ENCODE results near the gene CPT1A.

The CPT1A gene

DNA sequence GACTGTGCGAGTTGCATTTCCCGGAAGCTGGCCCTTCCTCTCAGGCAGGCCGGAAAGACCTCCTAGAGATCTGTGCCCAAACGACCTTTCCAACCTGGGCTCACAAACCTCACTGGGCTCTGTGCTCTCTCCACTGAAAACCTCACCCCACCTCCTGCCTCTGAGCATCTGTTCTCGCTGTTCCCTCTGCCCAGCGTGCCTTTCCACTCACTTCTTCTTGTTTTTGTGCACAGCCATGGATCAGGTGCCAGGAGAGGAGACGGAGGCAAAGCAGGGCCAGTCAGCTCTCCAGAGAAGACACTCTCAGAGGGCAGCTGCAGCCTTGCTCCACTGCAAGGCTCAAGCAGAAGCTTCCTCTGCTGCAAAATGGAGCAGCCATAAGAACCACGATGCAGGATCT lies 10.9 kb upstream of the CPT1A start:
- DNase-seq: no peak

DNA sequence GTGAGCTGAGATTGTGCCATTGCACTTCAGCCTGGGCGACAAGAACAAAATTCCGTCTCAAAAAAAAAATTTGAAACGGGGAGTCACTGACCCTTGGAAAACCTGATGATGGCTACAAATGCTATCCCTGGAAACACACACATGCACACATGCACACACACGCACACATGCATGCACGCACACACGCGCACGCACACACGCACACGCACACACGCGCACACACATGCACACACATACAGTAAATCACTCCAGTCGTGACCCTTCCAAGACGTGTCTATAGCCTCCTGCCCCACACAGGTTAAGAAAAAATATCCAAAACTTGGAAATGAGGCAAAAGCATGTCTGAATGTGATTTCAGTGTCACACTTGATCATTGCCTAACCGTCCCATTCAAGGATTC lies 6.7 kb upstream of the CPT1A start:
- DNase-seq: no peak

- no peak for DNase-seq
Observed at GRCh38 chr11:68847395-68847794, 5.7 kb upstream of the CPT1A start.

DNA sequence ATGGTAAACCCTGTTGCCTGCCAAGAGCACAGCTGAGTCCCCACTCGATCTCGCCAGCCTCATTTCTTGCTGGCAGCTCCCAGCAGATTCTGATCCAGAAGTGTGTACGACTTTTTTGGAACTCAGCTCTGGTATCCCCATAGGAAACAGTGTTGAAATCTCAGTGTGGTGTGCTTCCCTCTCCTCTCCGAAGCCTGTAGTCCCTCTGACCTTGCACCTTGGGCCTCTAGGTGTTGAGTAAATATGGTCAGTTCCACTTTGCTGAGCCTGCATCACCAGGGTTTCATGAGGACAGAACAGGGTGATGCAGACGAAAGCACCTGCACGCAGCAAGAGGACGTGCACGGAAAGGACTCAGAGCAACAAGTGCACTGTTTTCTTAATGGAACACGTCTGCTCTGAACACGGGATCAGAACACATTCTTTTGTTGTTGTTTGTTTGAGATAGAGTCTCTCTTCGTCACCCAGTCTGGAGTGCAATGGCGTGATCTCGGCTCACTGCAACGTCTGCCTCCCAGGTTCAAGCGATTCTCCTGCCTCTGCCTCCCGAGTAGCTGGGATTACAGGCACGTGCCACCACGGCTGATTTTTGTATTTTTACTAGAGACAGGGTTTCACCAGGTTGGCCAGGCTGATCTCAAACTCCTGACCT lies 3.8 kb upstream of the CPT1A start:
- DNase-seq: no peak

GRCh38 chr11:68844801-68845200 lies 3.1 kb upstream of the CPT1A start:
- DNase-seq: no peak

DNA sequence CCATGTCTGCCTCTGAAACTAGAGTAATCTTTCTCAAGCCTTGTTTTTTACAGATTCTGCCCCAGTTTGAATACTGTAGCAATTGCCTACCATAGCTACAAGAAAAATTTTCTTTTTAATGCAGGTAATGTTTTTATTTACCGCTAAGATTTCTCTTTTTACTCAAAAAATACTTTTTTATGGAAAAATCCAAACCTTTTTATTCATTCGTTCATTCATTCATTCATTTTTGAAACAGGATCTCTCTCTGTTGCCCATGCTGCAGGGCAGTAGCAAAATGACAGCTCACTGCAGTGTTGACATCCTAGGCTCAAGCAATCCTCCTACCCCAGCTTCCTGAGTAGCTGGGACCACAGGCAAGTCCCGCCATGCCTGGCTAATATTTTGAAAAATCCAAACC lies 2.7 kb upstream of the CPT1A start:
- DNase-seq: no peak

DNA sequence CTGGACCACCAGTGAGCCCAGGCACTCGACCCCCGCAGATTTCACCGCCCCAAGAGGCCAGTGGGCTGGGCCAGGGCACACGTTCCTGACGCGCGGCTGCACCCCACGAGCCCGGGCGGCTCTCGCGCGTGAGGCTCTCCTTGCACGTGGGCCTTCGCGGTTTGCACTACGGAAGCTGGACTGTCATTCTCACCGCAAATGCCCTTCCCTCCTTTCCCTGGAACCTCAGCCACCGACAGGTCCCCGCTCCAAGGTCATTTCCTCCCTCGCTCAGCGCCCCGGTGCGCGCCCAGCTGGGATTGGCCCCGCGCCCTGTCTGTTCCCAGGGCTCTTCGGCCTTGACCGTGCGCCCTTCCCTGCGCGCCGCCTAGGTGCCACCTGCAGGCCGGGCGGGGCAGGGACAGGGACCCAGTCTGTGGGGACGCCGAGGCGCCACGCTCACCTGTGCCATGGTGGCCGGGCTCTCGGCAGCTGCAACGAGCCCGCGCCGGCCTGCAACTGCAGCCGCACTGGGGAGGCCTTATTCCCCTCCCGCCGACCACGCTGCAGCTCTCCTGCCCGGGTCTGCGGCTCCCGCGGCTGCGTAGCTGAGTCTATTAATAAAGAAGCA lies 2.1 kb upstream of the CPT1A start:
- peak; percentile 69 to 80 for DNase-seq

- peak in 1 of 2 donors; percentile 61 for DNase-seq
Observed at GRCh38 chr11:68843052-68843561, 1.4 kb upstream of the CPT1A start.

GRCh38 chr11:68842427-68843051 lies 823 bp upstream of the CPT1A start:
- DNase-seq: no peak

- DNase-seq: peak in 1 of 2 donors; percentile 30
Observed at GRCh38 chr11:68840661-68841653, 759 bp downstream of the CPT1A start.

DNA sequence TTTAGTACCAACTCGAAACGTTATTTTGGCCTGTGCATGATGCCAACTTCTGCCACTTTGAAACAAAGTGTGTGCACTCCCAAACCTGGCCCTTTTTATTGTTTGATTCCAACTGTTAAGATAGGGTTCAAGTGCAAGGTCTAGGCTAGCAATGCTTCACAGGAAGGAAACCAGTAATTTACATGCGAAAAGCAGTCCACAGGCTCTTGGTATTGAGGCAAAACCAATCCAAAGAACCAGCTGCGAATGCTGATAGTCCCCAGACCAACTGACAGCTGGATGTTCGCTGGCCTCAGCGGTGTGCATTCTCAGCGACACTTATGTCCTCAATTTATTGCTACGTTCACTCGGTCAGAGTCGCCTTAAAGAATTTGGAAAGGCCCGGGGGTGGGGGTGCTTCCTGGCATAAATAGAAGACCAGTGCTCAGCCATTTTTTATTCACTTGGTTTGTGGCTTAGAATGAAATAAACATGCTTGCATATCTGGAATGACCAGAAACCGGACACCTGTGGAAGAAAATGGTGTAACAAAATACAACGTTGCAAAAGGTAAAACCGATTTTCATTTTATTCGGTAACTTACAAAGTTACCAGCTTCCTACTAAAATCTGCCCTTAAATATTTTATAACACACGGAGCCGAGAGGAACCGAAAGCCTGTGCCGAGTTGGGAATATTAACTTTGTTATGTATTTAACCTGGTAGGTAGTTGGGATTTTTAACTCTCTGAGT lies 1.6 kb downstream of the CPT1A start:
- DNase-seq: peak in 1 of 2 donors; percentile 31

- DNase-seq: peak; percentile 88 to 93
Observed at GRCh38 chr11:68839054-68839865, 2.5 kb downstream of the CPT1A start.

DNA sequence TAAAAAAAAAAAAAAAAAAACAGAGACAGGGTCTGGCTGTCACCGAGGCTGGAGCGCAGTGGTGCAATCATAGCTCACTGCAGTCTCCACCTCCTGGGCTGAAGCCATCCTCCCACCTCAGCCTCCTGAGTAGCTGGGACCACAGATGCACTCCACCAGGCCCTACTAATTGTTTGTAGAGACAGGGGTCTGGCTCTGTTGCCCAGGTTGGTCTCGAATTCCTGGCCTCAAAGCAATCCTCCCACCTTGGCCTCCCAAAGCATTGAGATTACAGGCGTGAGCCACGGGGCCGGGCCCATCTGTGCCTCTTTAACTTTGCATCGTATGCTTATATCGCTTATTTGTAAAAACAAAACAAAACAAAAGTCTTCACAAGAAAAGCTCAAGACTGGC lies 3.1 kb downstream of the CPT1A start:
- DNase-seq: peak in 1 of 2 donors; percentile 37

DNA sequence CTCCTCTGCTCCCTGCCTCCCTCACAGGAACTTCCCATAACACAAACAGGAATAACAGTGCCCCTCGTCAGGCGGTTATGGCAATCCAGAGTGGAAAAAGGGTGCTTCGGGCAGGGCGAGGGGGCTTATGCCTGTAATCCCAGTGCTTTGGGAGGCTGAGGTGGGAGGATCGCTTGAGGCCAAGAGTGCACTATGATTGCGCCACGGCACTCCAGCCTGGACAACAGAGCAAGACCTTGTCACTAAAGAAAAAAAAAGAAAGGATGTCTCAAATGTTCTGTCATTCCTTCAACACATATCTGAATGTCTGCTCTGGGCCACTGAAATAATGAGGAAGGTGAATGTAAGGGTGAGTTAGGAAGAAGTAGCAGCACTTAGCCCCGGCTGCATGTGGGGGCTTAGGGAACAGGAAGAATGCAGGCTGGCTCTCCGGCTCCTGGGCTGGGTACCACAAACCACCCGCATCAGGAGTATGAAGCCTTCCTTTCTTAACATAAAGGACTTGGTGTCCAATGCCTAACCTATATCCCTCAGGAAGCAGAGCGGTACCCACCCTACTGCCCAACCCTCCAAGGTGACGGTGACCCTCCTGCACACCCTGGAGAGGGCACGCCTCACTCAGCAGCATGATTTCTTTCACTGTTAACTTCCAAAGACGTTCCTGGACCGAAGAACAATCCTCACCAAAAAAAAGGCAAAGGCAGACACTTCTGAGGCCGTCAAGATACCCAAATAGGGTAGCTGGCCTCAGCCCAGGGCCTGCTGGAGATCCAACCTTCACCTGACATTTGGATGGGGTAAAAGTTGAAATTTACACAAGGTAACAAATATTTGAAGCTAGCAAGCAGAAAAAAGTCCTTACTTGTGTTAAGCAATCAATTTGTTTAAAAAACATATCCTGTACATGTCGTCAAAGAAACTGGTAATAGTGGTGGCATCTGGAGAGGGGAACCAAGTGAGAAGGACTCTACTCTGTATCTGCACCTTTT lies 3.8 kb downstream of the CPT1A start:
- DNase-seq: no peak

- no peak for DNase-seq
Observed at GRCh38 chr11:68835749-68836148, 6.0 kb downstream of the CPT1A start.

DNA sequence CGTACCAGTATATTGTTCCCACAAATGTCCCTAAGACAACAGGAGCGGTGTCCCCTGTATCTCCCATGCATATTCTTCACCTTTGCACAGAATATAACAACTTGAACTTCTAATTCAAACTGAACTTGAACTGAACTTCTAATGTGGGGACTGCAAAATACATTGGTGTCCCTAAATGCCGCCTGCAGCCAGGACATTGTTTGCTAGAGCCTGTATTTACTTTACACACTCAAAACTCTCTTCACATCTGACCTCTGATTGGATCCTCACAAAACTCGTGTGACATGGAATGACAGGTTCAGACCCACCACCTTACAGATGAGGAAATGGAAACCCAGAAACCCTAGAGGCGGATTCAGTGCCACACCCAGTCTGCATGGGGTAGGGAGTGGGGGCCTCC lies 6.4 kb downstream of the CPT1A start:
- DNase-seq: no peak

DNA sequence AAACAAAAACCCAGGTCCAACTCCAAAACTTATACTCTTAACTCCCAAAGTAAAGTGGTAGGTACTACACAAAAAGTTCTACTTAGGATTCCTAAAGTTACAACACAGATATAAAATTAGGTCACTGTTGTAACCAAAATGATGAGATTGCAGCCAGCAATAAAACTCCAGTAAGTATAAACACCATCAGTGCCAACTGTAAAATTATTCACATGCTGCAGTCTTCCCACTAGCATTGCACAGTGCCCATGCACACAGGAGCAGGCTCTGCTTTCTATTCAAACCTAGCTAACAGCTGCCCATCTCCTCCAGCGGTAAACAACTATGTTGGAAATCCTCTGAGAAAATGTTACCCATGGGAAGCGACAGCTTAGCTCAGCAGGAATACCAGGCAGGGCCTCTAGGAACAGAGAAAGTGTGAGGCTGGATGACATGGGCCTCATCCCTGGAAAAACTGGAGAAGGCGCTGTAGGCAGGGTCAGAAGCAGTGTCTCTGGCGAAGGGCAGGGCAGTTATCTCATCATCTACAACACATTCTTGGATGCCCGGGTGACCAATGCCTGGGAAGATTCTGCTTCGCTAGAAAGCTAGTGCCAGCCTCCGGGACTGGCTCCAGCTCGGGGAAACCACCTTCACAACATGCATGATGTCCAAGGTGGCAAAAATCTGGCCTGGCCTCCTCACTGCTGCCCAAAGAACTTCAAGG lies 9.1 kb downstream of the CPT1A start:
- DNase-seq: no peak

- no peak for DNase-seq
Observed at GRCh38 chr11:68831124-68831523, 10.6 kb downstream of the CPT1A start.

DNA sequence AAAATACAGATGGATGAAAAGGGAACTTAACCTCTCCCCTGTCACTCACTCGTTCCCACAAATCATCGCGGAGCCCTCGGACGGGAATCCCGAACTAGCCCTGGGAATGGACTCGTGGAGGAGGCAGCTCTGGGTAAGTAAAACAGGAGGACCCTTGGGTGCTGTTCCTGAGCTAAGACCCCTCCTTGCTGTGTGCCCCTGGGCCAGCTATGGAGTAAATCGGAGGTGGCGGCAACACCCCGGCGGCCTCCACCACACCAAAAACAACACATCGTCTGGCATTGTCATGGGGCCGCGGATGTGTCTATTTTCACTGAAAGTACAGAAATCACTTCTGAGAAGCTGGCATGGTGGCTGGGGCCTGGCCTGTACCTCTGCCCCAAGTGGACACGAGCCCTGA lies 12.1 kb downstream of the CPT1A start:
- DNase-seq: no peak

Measured in CD4-positive, alpha-beta T cell treated with Interferon alpha-2 for 1 hour (primary cell).